HFFc6 (cell line): ENCODE measurements around the gene GRIK1. TPM values are rescaled to one million over a fixed set of nuclear protein-coding genes. Genes with fewer than 3 reads are reported as not detected.

Source experiments
- DNase-seq: peaks from one replicate; pipeline ENCODE4 v3.0.0-alpha.2; 2018
- H3K27ac Mint-ChIP-seq: 2 replicates; pipeline ENCODE4 v1.8.0; 2020; ENCODE audit warnings: mild to moderate bottlenecking, mixed read lengths
- H3K27me3 Mint-ChIP-seq: 2 replicates; pipeline ENCODE4 v1.8.0; 2021; ENCODE audit warnings: mild to moderate bottlenecking, moderate library complexity, mixed read lengths; ENCODE audit not compliant: insufficient read depth
- H3K36me3 Mint-ChIP-seq: 2 replicates; pipeline ENCODE4 v1.8.0; 2021; ENCODE audit warnings: low read depth, mixed read lengths
- H3K4me1 Mint-ChIP-seq: 2 replicates; pipeline ENCODE4 v1.8.0; 2020; ENCODE audit warnings: low read depth, mixed read lengths
- H3K4me3 Mint-ChIP-seq: 2 replicates; pipeline ENCODE4 v1.8.0; 2020; ENCODE audit warnings: mild to moderate bottlenecking, moderate library complexity, mixed read lengths
- H3K9me3 Mint-ChIP-seq: 2 replicates; pipeline ENCODE4 v1.8.0; 2020; ENCODE audit warnings: mild to moderate bottlenecking, mixed read lengths
- CTCF ChIP-seq: fragments of 200-600 bp; sonication (generic); IDR thresholded peaks from 2 replicates; pipeline ENCODE4 v1.5.0; 2021; ENCODE audit warnings: antibody characterized with exemption, mild to moderate bottlenecking
- total RNA-seq, 6 experiments: library from RNA; stranded (reverse); fragmentation: NEBNext Ultra II Directional; extraction: Animal tissue kit (Norgen Biotek cat#: 25700); gene quantifications; 2 replicates in 1 of 6; 3 replicates in 5 of 6; pipeline ENCODE4 v1.2.3, GENCODE V29; 2021

GRIK1 gene
- total RNA-seq, 6 experiments from 2014 or later: not detected

DNA sequence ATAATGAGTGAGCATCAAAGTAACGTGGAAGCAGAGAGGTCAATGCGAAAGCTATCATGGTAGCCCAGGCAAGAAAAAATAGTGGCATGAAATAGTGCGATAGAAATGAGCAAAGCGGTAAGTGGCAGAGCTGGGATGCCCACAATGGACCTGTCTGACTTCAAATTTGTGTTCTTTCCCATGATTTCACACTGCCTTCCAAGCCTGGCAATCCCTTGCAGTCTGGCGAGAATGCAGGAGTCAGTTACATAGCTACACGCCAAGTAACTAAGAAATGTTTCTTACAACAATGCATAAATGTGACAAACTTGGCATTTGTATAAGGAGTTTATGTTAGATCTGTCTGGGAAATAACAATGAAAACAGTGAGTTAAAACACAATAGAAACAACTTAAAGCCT, 82.6 kb downstream of the GRIK1 start:
- Mint-ChIP-seq H3K9me3 (peaks cover 7% of the 10 kb centered on the region; the same call in 1 of the 2 replicates), H3K27ac (no peak overlapping the region)

DNA sequence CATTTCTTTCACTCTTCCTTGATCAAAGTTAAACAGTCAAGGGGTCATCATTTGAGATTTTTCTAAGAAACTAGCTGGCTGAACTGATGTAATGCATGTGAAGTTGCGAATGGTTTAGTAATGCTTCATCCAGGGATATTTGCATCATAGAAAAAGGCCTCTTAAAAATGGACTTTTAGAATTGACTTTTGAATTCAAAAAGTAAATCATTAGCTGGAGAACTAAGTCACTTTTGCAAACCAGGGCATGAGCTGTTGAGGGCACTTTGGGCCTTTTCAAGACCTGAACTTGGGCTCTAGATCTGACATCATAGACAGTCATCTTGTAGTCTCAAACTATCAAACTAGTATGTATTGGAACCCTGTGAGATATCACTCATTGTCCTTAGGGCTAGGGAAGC, 85.0 kb downstream of the GRIK1 start:
- no peaks in the 10 kb centered on the region for H3K9me3 Mint-ChIP-seq
- H3K27me3 Mint-ChIP-seq: peaks cover 2% of the 10 kb centered on the region; the same call in 1 of the 2 replicates
- no peak for DNase-seq
- no peaks in the 10 kb centered on the region for H3K4me1 Mint-ChIP-seq
- no peak overlapping the region for H3K4me3 Mint-ChIP-seq
- no peak overlapping the region for H3K27ac Mint-ChIP-seq
- no peak for TF ChIP-seq CTCF
- H3K36me3 Mint-ChIP-seq: no peaks in the 10 kb centered on the region

More for the DNA sequence above, 82.6 kb downstream of the GRIK1 start:
- no peak for TF ChIP-seq CTCF
- no peaks in the 10 kb centered on the region for H3K36me3 Mint-ChIP-seq
- no peaks in the 10 kb centered on the region; the same call in 1 of the 2 replicates for H3K27me3 Mint-ChIP-seq
- no peaks in the 10 kb centered on the region for H3K4me1 Mint-ChIP-seq
- no peak for DNase-seq
- no peak overlapping the region for H3K4me3 Mint-ChIP-seq

- peaks cover 2% of the 10 kb centered on the region; the same call in 1 of the 2 replicates for H3K27me3 Mint-ChIP-seq
- H3K9me3 Mint-ChIP-seq: no peaks in the 10 kb centered on the region
- H3K4me3 Mint-ChIP-seq: no peak overlapping the region
- no peak for DNase-seq
- no peaks in the 10 kb centered on the region for H3K4me1 Mint-ChIP-seq
- no peak for TF ChIP-seq CTCF
- H3K27ac Mint-ChIP-seq: no peak overlapping the region
- H3K36me3 Mint-ChIP-seq: no peaks in the 10 kb centered on the region
Measured at GRCh38 chr21:29851611-29852010, 88.2 kb downstream of the GRIK1 start.

GRCh38 chr21:29849735-29850176, 90.0 kb downstream of the GRIK1 start:
- no peaks in the 10 kb centered on the region for H3K36me3 Mint-ChIP-seq
- peaks cover 2% of the 10 kb centered on the region; the same call in 1 of the 2 replicates for H3K27me3 Mint-ChIP-seq
- H3K4me3 Mint-ChIP-seq: no peak overlapping the region
- H3K27ac Mint-ChIP-seq: no peak overlapping the region
- peak; percentile 77 for TF ChIP-seq CTCF
- H3K9me3 Mint-ChIP-seq: no peaks in the 10 kb centered on the region
- H3K4me1 Mint-ChIP-seq: no peaks in the 10 kb centered on the region
- peak; percentile 46 for DNase-seq

- no peak for DNase-seq
- no peak for TF ChIP-seq CTCF
- Mint-ChIP-seq H3K4me3 (no peak overlapping the region), H3K27ac (no peak overlapping the region), H3K36me3 (no peaks in the 10 kb centered on the region), H3K27me3 (no peaks in the 10 kb centered on the region), H3K9me3 (no peaks in the 10 kb centered on the region), H3K4me1 (no peaks in the 10 kb centered on the region)
Measured at GRCh38 chr21:29843804-29844203, 96.0 kb downstream of the GRIK1 start.

DNA sequence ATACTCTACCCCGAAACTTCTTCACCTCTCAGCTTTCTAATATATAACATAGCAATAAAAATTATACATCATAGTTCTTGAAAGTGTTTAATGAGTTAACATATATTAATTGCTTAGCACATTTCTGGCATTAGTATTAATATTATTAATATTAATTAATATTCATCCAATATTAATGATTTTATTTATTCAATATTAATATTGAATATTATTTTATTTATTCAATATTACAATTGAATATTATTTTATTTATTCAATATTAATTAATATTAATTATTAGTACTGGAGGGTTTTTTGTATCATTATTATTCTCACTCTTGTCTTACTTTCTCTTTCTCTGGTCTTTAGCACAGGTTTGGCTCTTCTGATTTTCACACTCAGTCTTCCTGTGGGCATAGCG, 105.2 kb downstream of the GRIK1 start:
- H3K4me1 Mint-ChIP-seq: no peaks in the 10 kb centered on the region
- peaks cover 33% of the 10 kb centered on the region for H3K9me3 Mint-ChIP-seq
- no peaks in the 10 kb centered on the region for H3K36me3 Mint-ChIP-seq
- H3K27ac Mint-ChIP-seq: no peak overlapping the region
- H3K27me3 Mint-ChIP-seq: no peaks in the 10 kb centered on the region
- no peak for DNase-seq
- H3K4me3 Mint-ChIP-seq: no peak overlapping the region
- no peak for TF ChIP-seq CTCF
